ENCODE measurements around the gene PGK1.
A peak's percentile ranks its signal among the peaks of the same experiment; 100 is the strongest.

PGK1 gene

GRCh38 chrX:78098108-78098507, 5.9 kb upstream of the PGK1 start:
- Histone ChIP-seq H3K9ac (ENCODE audit: low read depth, low read length) (no peak overlapping the region), H3K4me3 (ENCODE audit: low read length) (no peak overlapping the region), H3K9me3 (ENCODE audit: insufficient read depth, low read depth, low read length) (no peaks in the 10 kb centered on the region), H3K4me1 (ENCODE audit: insufficient read depth, low read length) (no peaks in the 10 kb centered on the region), H3K27me3 (ENCODE audit: insufficient read depth, low read length) (no peaks in the 10 kb centered on the region), H3K27ac (ENCODE audit: low read length) (no peak overlapping the region), H3K36me3 (ENCODE audit: insufficient read depth, low read depth, low read length) (no peaks in the 10 kb centered on the region)

- no peak overlapping the region for H3K9ac ChIP-seq (ENCODE audit: low read depth, low read length)
- no peaks in the 10 kb centered on the region for H3K9me3 ChIP-seq (ENCODE audit: insufficient read depth, low read depth, low read length)
- no peak overlapping the region for H3K4me3 ChIP-seq (ENCODE audit: low read length)
- no peak overlapping the region for H3K27ac ChIP-seq (ENCODE audit: low read length)
- H3K4me1 ChIP-seq (ENCODE audit: insufficient read depth, low read length), result peaks cover 9% of the 10 kb centered on the region; the same call in 1 of the 2 replicates
- peaks cover 5% of the 10 kb centered on the region; the same call in 1 of the 2 replicates for H3K36me3 ChIP-seq (ENCODE audit: insufficient read depth, low read depth, low read length)
- no peaks in the 10 kb centered on the region for H3K27me3 ChIP-seq (ENCODE audit: insufficient read depth, low read length)
These were observed 2.0 kb upstream of the PGK1 start for GRCh38 chrX:78102091-78102490.

- H3K27me3 ChIP-seq (ENCODE audit: insufficient read depth, low read length), result no peaks in the 10 kb centered on the region
- H3K9me3 ChIP-seq (ENCODE audit: insufficient read depth, low read depth, low read length), result no peaks in the 10 kb centered on the region
- no peak overlapping the region for H3K27ac ChIP-seq (ENCODE audit: low read length)
- peak overlapping the region; percentile 58; the same call in 1 of the 2 replicates for H3K4me3 ChIP-seq (ENCODE audit: low read length)
- peaks cover 9% of the 10 kb centered on the region; the same call in 1 of the 2 replicates for H3K4me1 ChIP-seq (ENCODE audit: insufficient read depth, low read length)
- peaks cover 13% of the 10 kb centered on the region; the same call in 1 of the 2 replicates for H3K36me3 ChIP-seq (ENCODE audit: insufficient read depth, low read depth, low read length)
- H3K9ac ChIP-seq (ENCODE audit: low read depth, low read length), result peak overlapping the region; percentile 19; the same call in 1 of the 2 replicates
These were observed 936 bp upstream of the PGK1 start for GRCh38 chrX:78103001-78103622.

GRCh38 chrX:78104447-78105176, 564 bp downstream of the PGK1 start:
- no peaks in the 10 kb centered on the region for H3K27me3 ChIP-seq (ENCODE audit: insufficient read depth, low read length)
- peak overlapping the region; percentile 74 for H3K27ac ChIP-seq (ENCODE audit: low read length)
- peak overlapping the region; percentile 96 for H3K4me3 ChIP-seq (ENCODE audit: low read length)
- H3K9ac ChIP-seq (ENCODE audit: low read depth, low read length), result peak overlapping the region; percentile 98
- peaks cover 9% of the 10 kb centered on the region; the same call in 1 of the 2 replicates for H3K4me1 ChIP-seq (ENCODE audit: insufficient read depth, low read length)
- H3K9me3 ChIP-seq (ENCODE audit: insufficient read depth, low read depth, low read length), result no peaks in the 10 kb centered on the region
- H3K36me3 ChIP-seq (ENCODE audit: insufficient read depth, low read depth, low read length), result peaks cover 18% of the 10 kb centered on the region; the same call in 1 of the 2 replicates

- no peaks in the 10 kb centered on the region for H3K9me3 ChIP-seq (ENCODE audit: insufficient read depth, low read depth, low read length)
These were observed 2.0 kb downstream of the PGK1 start for GRCh38 chrX:78105944-78106650.

GRCh38 chrX:78106651-78106986, 2.6 kb downstream of the PGK1 start:
- no peak overlapping the region; the same call in 1 of the 2 replicates for H3K9ac ChIP-seq (ENCODE audit: low read depth, low read length)
- H3K9me3 ChIP-seq (ENCODE audit: insufficient read depth, low read depth, low read length), result no peaks in the 10 kb centered on the region
- H3K27me3 ChIP-seq (ENCODE audit: insufficient read depth, low read length), result no peaks in the 10 kb centered on the region
- peaks cover 9% of the 10 kb centered on the region; the same call in 1 of the 2 replicates for H3K4me1 ChIP-seq (ENCODE audit: insufficient read depth, low read length)
- H3K27ac ChIP-seq (ENCODE audit: low read length), result no peak overlapping the region
- H3K4me3 ChIP-seq (ENCODE audit: low read length), result peak overlapping the region; percentile 96
- H3K36me3 ChIP-seq (ENCODE audit: insufficient read depth, low read depth, low read length), result peaks cover 37% of the 10 kb centered on the region

More at GRCh38 chrX:78105944-78106650, 2.0 kb downstream of the PGK1 start:
- H3K27me3 ChIP-seq (ENCODE audit: insufficient read depth, low read length), result no peaks in the 10 kb centered on the region
- H3K4me1 ChIP-seq (ENCODE audit: insufficient read depth, low read length), result peaks cover 9% of the 10 kb centered on the region; the same call in 1 of the 2 replicates
- peak overlapping the region; percentile 96 for H3K4me3 ChIP-seq (ENCODE audit: low read length)
- H3K9ac ChIP-seq (ENCODE audit: low read depth, low read length), result peak overlapping the region; percentile 98; the same call in 1 of the 2 replicates
- no peak overlapping the region for H3K27ac ChIP-seq (ENCODE audit: low read length)
- peaks cover 31% of the 10 kb centered on the region for H3K36me3 ChIP-seq (ENCODE audit: insufficient read depth, low read depth, low read length)

- H3K4me3 ChIP-seq (ENCODE audit: low read length), result no peak overlapping the region
- peaks cover 9% of the 10 kb centered on the region; the same call in 1 of the 2 replicates for H3K4me1 ChIP-seq (ENCODE audit: insufficient read depth, low read length)
- H3K36me3 ChIP-seq (ENCODE audit: insufficient read depth, low read depth, low read length), result peaks cover 65% of the 10 kb centered on the region
- H3K27me3 ChIP-seq (ENCODE audit: insufficient read depth, low read length), result no peaks in the 10 kb centered on the region
- H3K9me3 ChIP-seq (ENCODE audit: insufficient read depth, low read depth, low read length), result no peaks in the 10 kb centered on the region
- no peak overlapping the region for H3K9ac ChIP-seq (ENCODE audit: low read depth, low read length)
- H3K27ac ChIP-seq (ENCODE audit: low read length), result no peak overlapping the region
These were observed 5.4 kb downstream of the PGK1 start for GRCh38 chrX:78109458-78109857.

- H3K36me3 ChIP-seq (ENCODE audit: insufficient read depth, low read depth, low read length), result peaks cover 84% of the 10 kb centered on the region
- no peaks in the 10 kb centered on the region for H3K27me3 ChIP-seq (ENCODE audit: insufficient read depth, low read length)
- no peak overlapping the region for H3K4me3 ChIP-seq (ENCODE audit: low read length)
- H3K9me3 ChIP-seq (ENCODE audit: insufficient read depth, low read depth, low read length), result no peaks in the 10 kb centered on the region
- no peak overlapping the region for H3K9ac ChIP-seq (ENCODE audit: low read depth, low read length)
- peaks cover 4% of the 10 kb centered on the region; the same call in 1 of the 2 replicates for H3K4me1 ChIP-seq (ENCODE audit: insufficient read depth, low read length)
- H3K27ac ChIP-seq (ENCODE audit: low read length), result no peak overlapping the region
These were observed 7.3 kb downstream of the PGK1 start for GRCh38 chrX:78111140-78111931.

- peaks cover 100% of the 10 kb centered on the region for H3K36me3 ChIP-seq (ENCODE audit: insufficient read depth, low read depth, low read length)
- H3K9me3 ChIP-seq (ENCODE audit: insufficient read depth, low read depth, low read length), result no peaks in the 10 kb centered on the region
- no peak overlapping the region for H3K27ac ChIP-seq (ENCODE audit: low read length)
- H3K27me3 ChIP-seq (ENCODE audit: insufficient read depth, low read length), result no peaks in the 10 kb centered on the region
- no peak overlapping the region for H3K4me3 ChIP-seq (ENCODE audit: low read length)
- H3K9ac ChIP-seq (ENCODE audit: low read depth, low read length), result no peak overlapping the region
- H3K4me1 ChIP-seq (ENCODE audit: insufficient read depth, low read length), result no peaks in the 10 kb centered on the region
These were observed 12.3 kb downstream of the PGK1 start for GRCh38 chrX:78116365-78116764.

- Histone ChIP-seq H3K27me3 (ENCODE audit: insufficient read depth, low read length) (no peaks in the 10 kb centered on the region), H3K36me3 (ENCODE audit: insufficient read depth, low read depth, low read length) (peaks cover 100% of the 10 kb centered on the region), H3K9ac (ENCODE audit: low read depth, low read length) (no peak overlapping the region), H3K4me1 (ENCODE audit: insufficient read depth, low read length) (no peaks in the 10 kb centered on the region), H3K4me3 (ENCODE audit: low read length) (no peak overlapping the region), H3K27ac (ENCODE audit: low read length) (no peak overlapping the region), H3K9me3 (ENCODE audit: insufficient read depth, low read depth, low read length) (no peaks in the 10 kb centered on the region)
These were observed 12.7 kb downstream of the PGK1 start for GRCh38 chrX:78116766-78117165.

GRCh38 chrX:78118628-78119027, 14.6 kb downstream of the PGK1 start:
- no peaks in the 10 kb centered on the region for H3K27me3 ChIP-seq (ENCODE audit: insufficient read depth, low read length)
- no peak overlapping the region for H3K27ac ChIP-seq (ENCODE audit: low read length)
- H3K9ac ChIP-seq (ENCODE audit: low read depth, low read length), result no peak overlapping the region
- H3K4me3 ChIP-seq (ENCODE audit: low read length), result no peak overlapping the region
- peaks cover 100% of the 10 kb centered on the region for H3K36me3 ChIP-seq (ENCODE audit: insufficient read depth, low read depth, low read length)
- H3K9me3 ChIP-seq (ENCODE audit: insufficient read depth, low read depth, low read length), result no peaks in the 10 kb centered on the region
- H3K4me1 ChIP-seq (ENCODE audit: insufficient read depth, low read length), result no peaks in the 10 kb centered on the region
